22Rv1 (cell line): Measurements from ENCODE around the gene SIGLEC1.

Experiments used
- ZFX ChIP-seq: fragments of 450-650 bp; IDR thresholded peaks from 2 replicates; pipeline ENCODE4 v1.6.1; 2017; ENCODE audit warnings: antibody characterized with exemption, borderline replicate concordance
- TF ChIP-seq, protein P1 (sequence below): fragments of 450-650 bp; IDR thresholded peaks from 2 replicates; pipeline ENCODE4 v1.5.1; 2017; ENCODE audit warnings: mild to moderate bottlenecking

DNA sequence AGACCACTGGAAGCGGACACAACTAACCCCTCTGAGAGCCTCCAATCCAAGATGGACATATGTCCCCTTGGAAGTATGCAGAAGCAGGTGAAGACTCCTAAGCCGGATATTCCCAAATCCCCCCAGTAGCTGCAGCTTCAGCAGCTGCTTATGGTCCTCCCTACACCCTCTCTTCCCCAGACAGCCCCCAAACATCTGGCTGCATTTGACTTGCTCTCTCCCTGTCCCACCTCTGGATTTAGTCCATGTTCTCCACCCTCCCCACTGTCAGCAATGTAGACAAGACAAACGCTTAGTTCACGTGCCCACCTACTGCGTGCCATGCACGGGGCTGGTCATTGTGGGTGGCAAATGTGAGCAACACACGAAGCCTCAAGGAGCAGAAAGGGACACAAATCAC, 26.0 kb downstream of the SIGLEC1 start:
- TF ChIP-seq, protein P1, sequence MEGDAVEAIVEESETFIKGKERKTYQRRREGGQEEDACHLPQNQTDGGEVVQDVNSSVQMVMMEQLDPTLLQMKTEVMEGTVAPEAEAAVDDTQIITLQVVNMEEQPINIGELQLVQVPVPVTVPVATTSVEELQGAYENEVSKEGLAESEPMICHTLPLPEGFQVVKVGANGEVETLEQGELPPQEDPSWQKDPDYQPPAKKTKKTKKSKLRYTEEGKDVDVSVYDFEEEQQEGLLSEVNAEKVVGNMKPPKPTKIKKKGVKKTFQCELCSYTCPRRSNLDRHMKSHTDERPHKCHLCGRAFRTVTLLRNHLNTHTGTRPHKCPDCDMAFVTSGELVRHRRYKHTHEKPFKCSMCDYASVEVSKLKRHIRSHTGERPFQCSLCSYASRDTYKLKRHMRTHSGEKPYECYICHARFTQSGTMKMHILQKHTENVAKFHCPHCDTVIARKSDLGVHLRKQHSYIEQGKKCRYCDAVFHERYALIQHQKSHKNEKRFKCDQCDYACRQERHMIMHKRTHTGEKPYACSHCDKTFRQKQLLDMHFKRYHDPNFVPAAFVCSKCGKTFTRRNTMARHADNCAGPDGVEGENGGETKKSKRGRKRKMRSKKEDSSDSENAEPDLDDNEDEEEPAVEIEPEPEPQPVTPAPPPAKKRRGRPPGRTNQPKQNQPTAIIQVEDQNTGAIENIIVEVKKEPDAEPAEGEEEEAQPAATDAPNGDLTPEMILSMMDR = no peak
- no peak for TF ChIP-seq ZFX
